Lung (tissue), 12 donors: ENCODE measurements around the gene PPP2R5C. TPM values are rescaled to one million over a fixed set of nuclear protein-coding genes. Genes with fewer than 3 reads are reported as not detected.

Source experiments
- ATAC-seq: fragments of 200-7000 bp; cut with Tn5 transposase; one replicate; pipeline ENCODE4 v1.9.1; 2020; ENCODE audit warnings: moderate number of reproducible peaks; ENCODE audit not compliant: insufficient read depth, low FRiP score
- DNase-seq, 3 donors: peaks; one replicate each; pipeline ENCODE4 v3.0.0-alpha.2; 2013 to 2017
- H3K27ac ChIP-seq, 2 donors: one replicate each; pipeline ENCODE4 v1.5.1; 2013; ENCODE audit warnings: mild to moderate bottlenecking in 2 of 2, moderate library complexity in 2 of 2, control low read depth in 1 of 2, inconsistent platforms in 1 of 2, low read depth in 1 of 2, low read length in 1 of 2
- H3K27me3 ChIP-seq, 3 donors: one replicate each; pipeline ENCODE4 v1.5.1; 2013; ENCODE audit warnings: low read length in 2 of 3; ENCODE audit not compliant: control insufficient read depth in 3 of 3, insufficient read depth in 3 of 3
- H3K36me3 ChIP-seq, 4 donors: one replicate each; pipeline ENCODE4 v1.5.1; 2013; ENCODE audit warnings: low read length in 4 of 4, mild to moderate bottlenecking in 1 of 4, moderate library complexity in 1 of 4; ENCODE audit not compliant: control insufficient read depth in 4 of 4, insufficient read depth in 4 of 4
- H3K4me1 ChIP-seq, 5 donors: one replicate each; pipeline ENCODE4 v1.5.1; 2013; ENCODE audit warnings: low read length in 5 of 5, mild to moderate bottlenecking in 2 of 5, moderate library complexity in 1 of 5; ENCODE audit not compliant: control insufficient read depth in 5 of 5, insufficient read depth in 5 of 5
- H3K4me3 ChIP-seq: one replicate; pipeline ENCODE4 v1.5.1; 2013; ENCODE audit warnings: mild to moderate bottlenecking, control low read depth, moderate library complexity
- H3K9ac ChIP-seq, 2 donors: one replicate each; pipeline ENCODE4 v1.5.1; 2013; ENCODE audit warnings: low read length in 2 of 2, control low read depth in 1 of 2; ENCODE audit not compliant: insufficient read depth in 1 of 2
- H3K9me3 ChIP-seq, 4 donors: one replicate each; pipeline ENCODE4 v1.5.1; 2013; ENCODE audit warnings: low read length in 3 of 4, mild to moderate bottlenecking in 1 of 4, moderate library complexity in 1 of 4; ENCODE audit not compliant: control insufficient read depth in 4 of 4, insufficient read depth in 3 of 4
- CTCF ChIP-seq: IDR thresholded peaks from 2 replicates; pipeline ENCODE4 v1.5.1; 2012; ENCODE audit warnings: mild to moderate bottlenecking; ENCODE audit errors: control extremely low read depth, extremely low read depth
- WGBS, 2 donors: extraction: QIAGEN DNeasy Blood & Tissue Kit; methylation state at CpG; one replicate each; pipeline ENCODE4 v1.1.7; 2013; 5-methylcytosine and 5-hydroxymethylcytosine counted together
- polyA plus RNA-seq, 2 donors: library from polyadenylated mRNA; stranded (reverse); fragments of 200-250 nt; gene quantifications; one replicate each; pipeline ENCODE4 v1.2.1, GENCODE V29; 2013
- total RNA-seq, 2 donors: library from RNA; depleted of rRNA in 1 of 2; stranded (reverse); fragments of >200 nt in 1 of 2; gene quantifications; one replicate each; pipeline ENCODE4 v1.2.1, GENCODE V29; 2014 to 2021
- donor health status: control.
- donor health status: control.
- donor health status: Bipolar disorder and iron deficiency.
- donor health status: healthy.
- donor health status: DM: yes; HTN: yes; CAD: no.

PPP2R5C gene
- total and polyA plus RNA-seq, 4 donors: 66.6 to 180 (median 126) TPM

GRCh38 chr14:101959277-101959676 lies 197.8 kb downstream of the PPP2R5C start:
- H3K27me3 ChIP-seq: no peaks in the 10 kb centered on the region
- H3K4me1 ChIP-seq: peaks cover 0 to 10% (median 3%) of the 10 kb centered on the region in 5 donors
- no peak overlapping the region for H3K27ac ChIP-seq
- no peak for DNase-seq
- H3K9ac ChIP-seq: no peak overlapping the region
- no peaks in the 10 kb centered on the region for H3K36me3 ChIP-seq
- no peak for ATAC-seq
- no peak for TF ChIP-seq CTCF
- H3K9me3 ChIP-seq: no peaks in the 10 kb centered on the region
- no peak overlapping the region for H3K4me3 ChIP-seq
- WGBS, 2 donors: 80 to 97% methylated on average over 2 of the region's 2 CpGs

GRCh38 chr14:101960225-101960624 lies 198.7 kb downstream of the PPP2R5C start:
- Histone ChIP-seq H3K9me3 (no peaks in the 10 kb centered on the region), H3K4me3 (no peak overlapping the region), H3K27me3 (no peaks in the 10 kb centered on the region), H3K9ac (no peak overlapping the region), H3K27ac (no peak overlapping the region), H3K36me3 (peaks cover 0 to 5% (median 0%) of the 10 kb centered on the region in 4 donors), H3K4me1 (peaks cover 0 to 10% (median 3%) of the 10 kb centered on the region in 5 donors)
- DNase-seq (no peak), ATAC-seq (no peak)
- no peak for TF ChIP-seq CTCF
- 53 to 58% methylated on average over 13 of the region's 13 CpGs for WGBS, 2 donors

GRCh38 chr14:101961011-101961721 lies 199.7 kb downstream of the PPP2R5C start:
- Histone ChIP-seq H3K4me3 (no peak overlapping the region), H3K36me3 (peaks cover 0 to 5% (median 0%) of the 10 kb centered on the region in 4 donors), H3K9ac (no peak overlapping the region), H3K4me1 (peaks cover 0 to 17% (median 8%) of the 10 kb centered on the region in 5 donors), H3K27me3 (no peaks in the 10 kb centered on the region), H3K27ac (no peak overlapping the region), H3K9me3 (no peaks in the 10 kb centered on the region)
- TF ChIP-seq CTCF: peak; percentile 96
- DNase-seq: peak; percentile 71 to 83 (median 80)
- no peak for ATAC-seq
- 34 to 35% methylated on average over 19 of the region's 19 CpGs for WGBS, 2 donors
